Superior temporal gyrus (tissue), 1 donor: ENCODE results near the gene TRAK1.

Experiments
- DNase-seq: peaks from one replicate; pipeline ENCODE4 v3.0.0-alpha.2; 2016; ENCODE audit errors: extremely low spot score

The TRAK1 gene

GRCh38 chr3:42176242-42177034 is 85.3 kb downstream of the TRAK1 start:
- no peak for DNase-seq

- DNase-seq: peak; percentile 49
Observed at GRCh38 chr3:42177068-42177800, 86.1 kb downstream of the TRAK1 start.

- DNase-seq: no peak
Observed at GRCh38 chr3:42177801-42178150, 86.6 kb downstream of the TRAK1 start.

- no peak for DNase-seq
Observed at GRCh38 chr3:42179110-42179725, 88.1 kb downstream of the TRAK1 start.

- no peak for DNase-seq
Observed at GRCh38 chr3:42180901-42181300, 89.7 kb downstream of the TRAK1 start.

- DNase-seq: no peak
Observed at GRCh38 chr3:42182555-42182954, 91.4 kb downstream of the TRAK1 start.

GRCh38 chr3:42183991-42184632 is 93.0 kb downstream of the TRAK1 start:
- no peak for DNase-seq

- no peak for DNase-seq
Observed at GRCh38 chr3:42184651-42185443, 93.7 kb downstream of the TRAK1 start.

- no peak for DNase-seq
Observed at GRCh38 chr3:42187936-42188335, 96.8 kb downstream of the TRAK1 start.

GRCh38 chr3:42188376-42188775 is 97.2 kb downstream of the TRAK1 start:
- DNase-seq: no peak

GRCh38 chr3:42189001-42189460 is 97.9 kb downstream of the TRAK1 start:
- DNase-seq: no peak

GRCh38 chr3:42189736-42190135 is 98.6 kb downstream of the TRAK1 start:
- DNase-seq: no peak

GRCh38 chr3:42190701-42191442 is 99.7 kb downstream of the TRAK1 start:
- peak; percentile 92 for DNase-seq

GRCh38 chr3:42191443-42191747 is 100.2 kb downstream of the TRAK1 start:
- DNase-seq: no peak

GRCh38 chr3:42192334-42193200 is 101.4 kb downstream of the TRAK1 start:
- DNase-seq: peak; percentile 34

- no peak for DNase-seq
Observed at GRCh38 chr3:42194943-42195510, 103.9 kb downstream of the TRAK1 start.

GRCh38 chr3:42195879-42196330 is 104.7 kb downstream of the TRAK1 start:
- DNase-seq: peak; percentile 42

GRCh38 chr3:42198709-42199108 is 107.6 kb downstream of the TRAK1 start:
- DNase-seq: no peak

- no peak for DNase-seq
Observed at GRCh38 chr3:42202217-42202865, 111.2 kb downstream of the TRAK1 start.
